ENCODE measurements around the gene NDST1. TPM values are rescaled to one million over a fixed set of nuclear protein-coding genes. Genes with fewer than 3 reads are reported as not detected.

Gene NDST1
- total RNA-seq, 2 experiments from 2014 or later = 1.1 to 1.6 TPM

- no peak overlapping the region for H3K27ac Mint-ChIP-seq
- no peaks in the 10 kb centered on the region for H3K36me3 ChIP-seq (ENCODE audit: insufficient read depth, low read length)
- no peaks in the 10 kb centered on the region for H3K9me3 Mint-ChIP-seq
- H3K27ac ChIP-seq (ENCODE audit: low read depth in 1 of 2, low read length in 2 of 2) = no peak overlapping the region
- ChIA-PET POLR2A (no interaction called here), CTCF (no interaction called here)
- H3K36me3 Mint-ChIP-seq (ENCODE audit: low read depth) = no peaks in the 10 kb centered on the region
- no peaks in the 10 kb centered on the region for H3K4me1 Mint-ChIP-seq (ENCODE audit: low read depth)
- DNase-seq (no peak), ATAC-seq (ENCODE audit: poor library complexity) (no peak)
- H3K27me3 Mint-ChIP-seq = no peaks in the 10 kb centered on the region
- H3K9me3 ChIP-seq (ENCODE audit: control insufficient read depth in 1 of 2, insufficient read depth in 1 of 2, low read length in 2 of 2) = peaks cover 0 to 5% of the 10 kb centered on the region in 2 experiments
- no peak overlapping the region for H3K4me3 ChIP-seq (ENCODE audit: low read length)
- intact Hi-C loops (cut with DNase I, micrococcal nuclease) = no loop called here
- TF ChIP-seq, protein P1, sequence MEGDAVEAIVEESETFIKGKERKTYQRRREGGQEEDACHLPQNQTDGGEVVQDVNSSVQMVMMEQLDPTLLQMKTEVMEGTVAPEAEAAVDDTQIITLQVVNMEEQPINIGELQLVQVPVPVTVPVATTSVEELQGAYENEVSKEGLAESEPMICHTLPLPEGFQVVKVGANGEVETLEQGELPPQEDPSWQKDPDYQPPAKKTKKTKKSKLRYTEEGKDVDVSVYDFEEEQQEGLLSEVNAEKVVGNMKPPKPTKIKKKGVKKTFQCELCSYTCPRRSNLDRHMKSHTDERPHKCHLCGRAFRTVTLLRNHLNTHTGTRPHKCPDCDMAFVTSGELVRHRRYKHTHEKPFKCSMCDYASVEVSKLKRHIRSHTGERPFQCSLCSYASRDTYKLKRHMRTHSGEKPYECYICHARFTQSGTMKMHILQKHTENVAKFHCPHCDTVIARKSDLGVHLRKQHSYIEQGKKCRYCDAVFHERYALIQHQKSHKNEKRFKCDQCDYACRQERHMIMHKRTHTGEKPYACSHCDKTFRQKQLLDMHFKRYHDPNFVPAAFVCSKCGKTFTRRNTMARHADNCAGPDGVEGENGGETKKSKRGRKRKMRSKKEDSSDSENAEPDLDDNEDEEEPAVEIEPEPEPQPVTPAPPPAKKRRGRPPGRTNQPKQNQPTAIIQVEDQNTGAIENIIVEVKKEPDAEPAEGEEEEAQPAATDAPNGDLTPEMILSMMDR (IDR thresholded peaks at IDR 0.05) = no peak
- H3K4me1 ChIP-seq (ENCODE audit: insufficient read depth, low read length) = no peaks in the 10 kb centered on the region
- no peak overlapping the region for H3K4me3 Mint-ChIP-seq
- H3K27me3 ChIP-seq (ENCODE audit: control insufficient read depth in 1 of 2, insufficient read depth in 2 of 2, low read length in 2 of 2) = no peaks in the 10 kb centered on the region
These were observed 85.7 kb downstream of the NDST1 start for GRCh38 chr5:150593593-150593992.

GRCh38 chr5:150593996-150594395 lies 86.1 kb downstream of the NDST1 start:
- H3K4me3 Mint-ChIP-seq = no peak overlapping the region
- H3K4me1 Mint-ChIP-seq (ENCODE audit: low read depth) = no peaks in the 10 kb centered on the region
- POLR2A ChIA-PET = no interaction called here
- Histone ChIP-seq H3K4me1 (ENCODE audit: insufficient read depth, low read length) (no peaks in the 10 kb centered on the region), H3K4me3 (ENCODE audit: low read length) (no peak overlapping the region), H3K9me3 (ENCODE audit: control insufficient read depth in 1 of 2, insufficient read depth in 1 of 2, low read length in 2 of 2) (peaks cover 0 to 5% of the 10 kb centered on the region in 2 experiments), H3K27me3 (ENCODE audit: control insufficient read depth in 1 of 2, insufficient read depth in 2 of 2, low read length in 2 of 2) (no peaks in the 10 kb centered on the region), H3K36me3 (ENCODE audit: insufficient read depth, low read length) (no peaks in the 10 kb centered on the region), H3K27ac (ENCODE audit: low read depth in 1 of 2, low read length in 2 of 2) (no peak overlapping the region)
- intact Hi-C loops (cut with DNase I, micrococcal nuclease) = no loop called here
- ATAC-seq (ENCODE audit: poor library complexity) = no peak
- no peaks in the 10 kb centered on the region for H3K9me3 Mint-ChIP-seq
- TF ChIP-seq, protein P1 (IDR thresholded peaks at IDR 0.05) = no peak
- H3K27me3 Mint-ChIP-seq = no peaks in the 10 kb centered on the region
- H3K27ac Mint-ChIP-seq = no peak overlapping the region
- no peaks in the 10 kb centered on the region for H3K36me3 Mint-ChIP-seq (ENCODE audit: low read depth)
- CTCF ChIA-PET = no interaction called here
- DNase-seq = no peak

- no peaks in the 10 kb centered on the region for H3K27me3 Mint-ChIP-seq
- Histone ChIP-seq H3K4me3 (ENCODE audit: low read length) (no peak overlapping the region), H3K4me1 (ENCODE audit: insufficient read depth, low read length) (no peaks in the 10 kb centered on the region), H3K27ac (ENCODE audit: low read depth in 1 of 2, low read length in 2 of 2) (no peak overlapping the region), H3K9me3 (ENCODE audit: control insufficient read depth in 1 of 2, insufficient read depth in 1 of 2, low read length in 2 of 2) (no peaks in the 10 kb centered on the region), H3K27me3 (ENCODE audit: control insufficient read depth in 1 of 2, insufficient read depth in 2 of 2, low read length in 2 of 2) (no peaks in the 10 kb centered on the region), H3K36me3 (ENCODE audit: insufficient read depth, low read length) (no peaks in the 10 kb centered on the region)
- POLR2A ChIA-PET = no interaction called here
- no peak overlapping the region for H3K27ac Mint-ChIP-seq
- no peaks in the 10 kb centered on the region for H3K9me3 Mint-ChIP-seq
- H3K4me3 Mint-ChIP-seq = no peak overlapping the region
- DNase-seq = no peak
- intact Hi-C loops (cut with DNase I, micrococcal nuclease) = no loop called here
- TF ChIP-seq, protein P1 (IDR thresholded peaks at IDR 0.05) = no peak
- CTCF ChIA-PET = no interaction called here
- no peak for ATAC-seq (ENCODE audit: poor library complexity)
- H3K36me3 Mint-ChIP-seq (ENCODE audit: low read depth) = no peaks in the 10 kb centered on the region
- no peaks in the 10 kb centered on the region for H3K4me1 Mint-ChIP-seq (ENCODE audit: low read depth)
These were observed 87.6 kb downstream of the NDST1 start for GRCh38 chr5:150595466-150596031.

Data from CD4-positive, alpha-beta T cell (primary cell).